HepG2 (cell line): ENCODE results near the gene ABCD4.

Experiments
- CBFB ChIP-seq: sonication (generic); formaldehyde crosslinking; IDR thresholded peaks from 2 replicates; pipeline ENCODE4 v1.4.0; 2020; ENCODE audit warnings: missing genetic modification reagents
- EP300 ChIP-seq, 3 experiments: sonication (generic) in 1 of 3; formaldehyde crosslinking in 1 of 3; IDR thresholded peaks; 2 replicates each; pipeline versions ENCODE4 v1.5.1 to v1.6.1; 2011 to 2020; ENCODE audit warnings: low read depth in 2 of 3, low read length in 2 of 3, borderline replicate concordance in 1 of 3, improper control_type of control experiment in 1 of 3, mild to moderate bottlenecking in 1 of 3, missing genetic modification reagents in 1 of 3, moderate library complexity in 1 of 3
- ZMYM3 ChIP-seq: sonication (generic); formaldehyde crosslinking; IDR thresholded peaks from 2 replicates; pipeline ENCODE4 v1.5.1; 2020; ENCODE audit warnings: mild to moderate bottlenecking, missing genetic modification reagents
- ZNF263 ChIP-seq: sonication (generic); formaldehyde crosslinking; IDR thresholded peaks from 2 replicates; pipeline ENCODE4 v1.4.0; 2020; ENCODE audit warnings: missing genetic modification reagents
- ZNF552 ChIP-seq: sonication (generic); formaldehyde crosslinking; IDR thresholded peaks from 2 replicates; pipeline ENCODE4 v1.9.0; 2022; ENCODE audit warnings: missing genetic modification reagents, mild to moderate bottlenecking, borderline replicate concordance
- TF ChIP-seq, protein P1 (sequence below): sonication (generic); formaldehyde crosslinking; IDR thresholded peaks from 2 replicates; pipeline ENCODE4 v1.8.1; 2022; ENCODE audit warnings: low read depth, mild to moderate bottlenecking, missing genetic modification reagents
- TF ChIP-seq, protein P2 (sequence below): sonication (generic); formaldehyde crosslinking; IDR thresholded peaks from 2 replicates; pipeline ENCODE4 v1.8.1; 2023; ENCODE audit warnings: mild to moderate bottlenecking, missing genetic modification reagents, borderline replicate concordance
- TF ChIP-seq, protein P3 (sequence below): sonication (generic); formaldehyde crosslinking; IDR thresholded peaks from 2 replicates; pipeline ENCODE4 v1.5.1; 2020; ENCODE audit warnings: missing genetic modification reagents, mild to moderate bottlenecking, borderline replicate concordance
- TF ChIP-seq, protein P4 (sequence below): sonication (generic); formaldehyde crosslinking; IDR thresholded peaks from 2 replicates; pipeline ENCODE4 v1.5.0; 2020; ENCODE audit warnings: mild to moderate bottlenecking, missing genetic modification reagents, moderate library complexity

- TF ChIP-seq, protein P1, sequence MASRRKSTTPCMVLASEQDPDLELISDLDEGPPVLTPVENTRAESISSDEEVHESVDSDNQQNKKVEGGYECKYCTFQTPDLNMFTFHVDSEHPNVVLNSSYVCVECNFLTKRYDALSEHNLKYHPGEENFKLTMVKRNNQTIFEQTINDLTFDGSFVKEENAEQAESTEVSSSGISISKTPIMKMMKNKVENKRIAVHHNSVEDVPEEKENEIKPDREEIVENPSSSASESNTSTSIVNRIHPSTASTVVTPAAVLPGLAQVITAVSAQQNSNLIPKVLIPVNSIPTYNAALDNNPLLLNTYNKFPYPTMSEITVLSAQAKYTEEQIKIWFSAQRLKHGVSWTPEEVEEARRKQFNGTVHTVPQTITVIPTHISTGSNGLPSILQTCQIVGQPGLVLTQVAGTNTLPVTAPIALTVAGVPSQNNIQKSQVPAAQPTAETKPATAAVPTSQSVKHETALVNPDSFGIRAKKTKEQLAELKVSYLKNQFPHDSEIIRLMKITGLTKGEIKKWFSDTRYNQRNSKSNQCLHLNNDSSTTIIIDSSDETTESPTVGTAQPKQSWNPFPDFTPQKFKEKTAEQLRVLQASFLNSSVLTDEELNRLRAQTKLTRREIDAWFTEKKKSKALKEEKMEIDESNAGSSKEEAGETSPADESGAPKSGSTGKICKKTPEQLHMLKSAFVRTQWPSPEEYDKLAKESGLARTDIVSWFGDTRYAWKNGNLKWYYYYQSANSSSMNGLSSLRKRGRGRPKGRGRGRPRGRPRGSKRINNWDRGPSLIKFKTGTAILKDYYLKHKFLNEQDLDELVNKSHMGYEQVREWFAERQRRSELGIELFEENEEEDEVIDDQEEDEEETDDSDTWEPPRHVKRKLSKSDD (CRISPR knock-in tag), result no peak
- TF ChIP-seq ZMYM3 (CRISPR knock-in tag), result no peak
- TF ChIP-seq, protein P2, sequence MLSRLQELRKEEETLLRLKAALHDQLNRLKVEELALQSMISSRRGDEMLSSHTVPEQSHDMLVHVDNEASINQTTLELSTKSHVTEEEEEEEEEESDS, result no peak
- TF ChIP-seq EP300 (IDR thresholded peaks at IDR 0.05; ENCODE audit: low read depth in 2 of 2, low read length in 2 of 2), result no peak
- no peak for TF ChIP-seq EP300 (CRISPR knock-in tag; IDR thresholded peaks at IDR 0.05; ENCODE audit: borderline replicate concordance)
- TF ChIP-seq, protein P3, sequence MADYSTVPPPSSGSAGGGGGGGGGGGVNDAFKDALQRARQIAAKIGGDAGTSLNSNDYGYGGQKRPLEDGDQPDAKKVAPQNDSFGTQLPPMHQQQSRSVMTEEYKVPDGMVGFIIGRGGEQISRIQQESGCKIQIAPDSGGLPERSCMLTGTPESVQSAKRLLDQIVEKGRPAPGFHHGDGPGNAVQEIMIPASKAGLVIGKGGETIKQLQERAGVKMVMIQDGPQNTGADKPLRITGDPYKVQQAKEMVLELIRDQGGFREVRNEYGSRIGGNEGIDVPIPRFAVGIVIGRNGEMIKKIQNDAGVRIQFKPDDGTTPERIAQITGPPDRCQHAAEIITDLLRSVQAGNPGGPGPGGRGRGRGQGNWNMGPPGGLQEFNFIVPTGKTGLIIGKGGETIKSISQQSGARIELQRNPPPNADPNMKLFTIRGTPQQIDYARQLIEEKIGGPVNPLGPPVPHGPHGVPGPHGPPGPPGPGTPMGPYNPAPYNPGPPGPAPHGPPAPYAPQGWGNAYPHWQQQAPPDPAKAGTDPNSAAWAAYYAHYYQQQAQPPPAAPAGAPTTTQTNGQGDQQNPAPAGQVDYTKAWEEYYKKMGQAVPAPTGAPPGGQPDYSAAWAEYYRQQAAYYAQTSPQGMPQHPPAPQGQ (CRISPR knock-in tag), result no peak
- no peak for TF ChIP-seq CBFB (CRISPR knock-in tag)
- no peak for TF ChIP-seq ZNF263 (CRISPR knock-in tag)
- TF ChIP-seq, protein P4, sequence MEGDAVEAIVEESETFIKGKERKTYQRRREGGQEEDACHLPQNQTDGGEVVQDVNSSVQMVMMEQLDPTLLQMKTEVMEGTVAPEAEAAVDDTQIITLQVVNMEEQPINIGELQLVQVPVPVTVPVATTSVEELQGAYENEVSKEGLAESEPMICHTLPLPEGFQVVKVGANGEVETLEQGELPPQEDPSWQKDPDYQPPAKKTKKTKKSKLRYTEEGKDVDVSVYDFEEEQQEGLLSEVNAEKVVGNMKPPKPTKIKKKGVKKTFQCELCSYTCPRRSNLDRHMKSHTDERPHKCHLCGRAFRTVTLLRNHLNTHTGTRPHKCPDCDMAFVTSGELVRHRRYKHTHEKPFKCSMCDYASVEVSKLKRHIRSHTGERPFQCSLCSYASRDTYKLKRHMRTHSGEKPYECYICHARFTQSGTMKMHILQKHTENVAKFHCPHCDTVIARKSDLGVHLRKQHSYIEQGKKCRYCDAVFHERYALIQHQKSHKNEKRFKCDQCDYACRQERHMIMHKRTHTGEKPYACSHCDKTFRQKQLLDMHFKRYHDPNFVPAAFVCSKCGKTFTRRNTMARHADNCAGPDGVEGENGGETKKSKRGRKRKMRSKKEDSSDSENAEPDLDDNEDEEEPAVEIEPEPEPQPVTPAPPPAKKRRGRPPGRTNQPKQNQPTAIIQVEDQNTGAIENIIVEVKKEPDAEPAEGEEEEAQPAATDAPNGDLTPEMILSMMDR (CRISPR knock-in tag), result 0 out of 2 replicates have a peak, but pooled peaks have one; percentile 25
- TF ChIP-seq ZNF552, result no peak
These were observed 12.3 kb downstream of the ABCD4 start for GRCh38 chr14:74290415-74290814.
